GM12891 (cell line): Measurements from ENCODE around the gene LHFPL2.

ENCODE experiments used
- DNase-seq: peaks from one replicate; pipeline ENCODE4 v3.0.0; 2011; ENCODE audit warnings: low spot score; ENCODE audit not compliant: insufficient read length
- FAIRE-seq: peaks from 2 replicates; lab custom pipeline; 2011; peaks lifted over from hg19 to GRCh38; lab: Jason Lieb, UNC
- PAX5 ChIP-seq: IDR thresholded peaks from 2 replicates; pipeline ENCODE4 v1.6.1; 2011; ENCODE audit warnings: low read length, moderate library complexity, mild to moderate bottlenecking; ENCODE audit not compliant: insufficient read depth, severe bottlenecking
- POLR2A ChIP-seq: IDR thresholded peaks from 2 replicates; pipeline ENCODE4 v1.6.1; 2011; ENCODE audit warnings: low read depth, low read length, control low read depth
- POLR2AphosphoS5 ChIP-seq: IDR thresholded peaks from 2 replicates; pipeline ENCODE4 v1.6.1; 2011; ENCODE audit warnings: low read depth, low read length, control low read depth
- POU2F2 ChIP-seq: IDR thresholded peaks from 2 replicates; pipeline ENCODE4 v1.6.1; 2011; ENCODE audit warnings: low read depth, mild to moderate bottlenecking, control low read depth, low read length, moderate library complexity
- SPI1 ChIP-seq: IDR thresholded peaks from 2 replicates; pipeline ENCODE4 v1.6.1; 2011; ENCODE audit warnings: low read depth, low read length, control low read depth
- TAF1 ChIP-seq: IDR thresholded peaks from 2 replicates; pipeline ENCODE4 v1.6.1; 2011; ENCODE audit warnings: low read depth, low read length, control low read depth

The LHFPL2 gene

DNA sequence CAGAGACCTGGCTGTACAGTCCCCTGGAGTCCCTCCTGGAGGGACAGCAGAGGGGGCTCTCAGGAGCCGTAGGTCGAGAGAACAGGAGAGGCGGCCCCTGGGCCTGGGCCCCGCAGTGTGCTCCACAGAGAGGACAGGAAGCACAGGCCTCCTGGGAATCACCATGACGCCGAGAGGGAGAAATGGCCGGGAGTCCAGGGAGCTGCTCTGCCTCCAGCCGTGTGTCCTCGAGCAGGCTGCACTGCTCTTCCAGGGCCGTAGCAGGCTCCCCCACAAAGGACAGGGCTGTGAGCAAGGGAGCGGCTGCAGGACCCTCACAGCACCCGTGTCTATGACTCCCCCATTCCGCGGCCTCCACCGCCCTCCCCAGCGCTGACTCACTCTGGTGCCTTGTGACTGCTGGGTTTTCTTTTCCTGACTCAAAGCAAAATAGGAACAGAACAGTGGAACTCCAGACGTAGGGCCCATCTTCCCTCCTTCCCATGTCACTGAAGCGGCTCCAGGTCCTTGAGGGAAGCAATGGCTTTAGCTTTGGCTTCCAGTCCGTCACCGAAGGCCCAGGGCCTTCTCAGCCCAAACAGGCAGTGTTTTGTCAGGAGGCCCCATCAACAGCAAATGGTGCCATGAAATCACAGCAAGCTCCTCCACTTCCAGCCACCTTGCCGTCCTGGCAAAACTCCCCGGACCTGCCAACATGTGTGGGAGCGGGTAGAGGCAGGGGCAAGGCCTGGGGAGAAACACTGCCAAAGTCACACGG is 114.2 kb downstream of the LHFPL2 start:
- DNase-seq (no peak), FAIRE-seq (no peak)
- TF ChIP-seq SPI1, result no peak
- no peak for TF ChIP-seq POLR2A
- no peak for TF ChIP-seq TAF1
- no peak for TF ChIP-seq POLR2AphosphoS5
- TF ChIP-seq POU2F2, result no peak
- TF ChIP-seq PAX5, result no peak

DNA sequence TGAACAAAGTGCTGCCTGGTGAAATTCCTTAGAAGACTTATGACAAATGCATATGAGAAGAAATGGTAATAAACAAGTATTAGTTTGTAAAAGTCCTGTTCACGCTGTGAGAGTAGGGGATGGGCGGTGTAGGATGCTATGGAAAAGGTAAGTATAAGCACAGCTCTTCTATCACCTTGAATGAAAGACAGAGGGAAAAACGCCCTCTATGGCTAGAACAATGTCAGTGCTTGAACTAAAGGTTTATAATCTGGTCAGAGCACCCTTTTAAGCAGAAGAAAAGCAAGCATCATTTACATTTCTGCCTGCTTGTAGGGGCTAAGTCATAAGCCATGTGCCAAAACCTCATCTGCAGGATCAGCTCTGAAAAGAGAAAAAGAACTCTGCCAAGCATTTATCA is 115.2 kb downstream of the LHFPL2 start:
- DNase-seq (peak; percentile 28), FAIRE-seq (peak; percentile 35)
- no peak for TF ChIP-seq TAF1
- no peak for TF ChIP-seq SPI1
- TF ChIP-seq PAX5, result no peak
- no peak for TF ChIP-seq POLR2AphosphoS5
- no peak for TF ChIP-seq POLR2A
- TF ChIP-seq POU2F2, result no peak

DNA sequence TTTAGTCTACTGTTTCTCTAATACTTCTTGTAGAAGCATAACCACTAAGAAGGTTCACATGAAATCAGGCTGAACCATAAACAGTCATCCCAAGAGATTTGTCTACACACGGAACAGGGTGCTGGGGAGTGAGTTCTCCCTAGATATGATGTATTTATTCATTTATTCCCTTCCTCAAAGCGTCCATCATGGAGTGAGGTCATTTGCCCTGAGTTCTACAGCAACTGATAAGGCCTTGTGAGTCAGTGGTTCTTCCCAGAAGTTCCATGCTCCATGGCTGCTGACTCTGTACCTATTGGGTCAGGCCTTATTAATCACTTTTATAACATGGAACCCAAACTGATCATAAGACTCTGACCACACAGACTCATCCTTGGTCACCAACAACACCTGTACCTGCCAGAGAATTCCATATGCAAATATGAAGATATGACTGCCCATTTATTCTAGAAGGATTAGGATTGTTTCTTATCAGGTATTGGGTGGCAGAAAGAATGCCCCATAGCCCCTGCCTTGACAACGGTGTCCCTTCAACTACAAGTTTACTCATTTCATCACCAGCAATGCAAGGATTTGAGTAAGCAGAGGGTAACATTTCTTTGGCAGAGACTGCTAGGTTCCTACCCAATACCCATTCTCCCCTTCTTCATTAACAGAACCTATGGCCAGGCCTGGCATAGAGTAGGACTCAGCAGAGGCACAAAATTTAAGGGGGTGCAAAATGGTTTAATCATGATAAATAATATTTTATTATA is 118.1 kb downstream of the LHFPL2 start:
- no peak for DNase-seq
- TF ChIP-seq SPI1 (no peak), TAF1 (no peak), PAX5 (no peak), POLR2A (no peak), POU2F2 (no peak), POLR2AphosphoS5 (no peak)
- FAIRE-seq, result no peak

DNA sequence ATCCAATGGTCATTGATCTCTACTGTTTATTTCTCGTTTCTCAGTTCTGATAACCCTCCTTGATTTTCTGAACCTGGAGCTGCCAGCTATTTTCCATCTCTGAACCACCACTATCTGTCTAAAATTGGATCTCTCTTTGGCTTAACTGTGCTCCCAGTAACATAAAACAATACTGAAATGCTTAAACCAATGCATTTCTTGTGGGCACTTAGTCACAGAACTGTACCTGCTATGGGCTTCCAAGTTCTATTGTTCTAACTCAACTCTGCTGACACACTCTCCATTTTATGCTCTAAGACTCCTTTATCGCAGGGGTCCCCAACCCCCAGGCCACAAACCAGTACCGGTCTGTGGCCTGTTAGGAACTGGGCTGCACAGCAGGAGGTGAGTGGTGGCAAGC is 120.6 kb downstream of the LHFPL2 start:
- TF ChIP-seq POLR2A (no peak), PAX5 (no peak), SPI1 (no peak), TAF1 (no peak), POLR2AphosphoS5 (no peak), POU2F2 (no peak)
- no peak for FAIRE-seq
- no peak for DNase-seq

DNA sequence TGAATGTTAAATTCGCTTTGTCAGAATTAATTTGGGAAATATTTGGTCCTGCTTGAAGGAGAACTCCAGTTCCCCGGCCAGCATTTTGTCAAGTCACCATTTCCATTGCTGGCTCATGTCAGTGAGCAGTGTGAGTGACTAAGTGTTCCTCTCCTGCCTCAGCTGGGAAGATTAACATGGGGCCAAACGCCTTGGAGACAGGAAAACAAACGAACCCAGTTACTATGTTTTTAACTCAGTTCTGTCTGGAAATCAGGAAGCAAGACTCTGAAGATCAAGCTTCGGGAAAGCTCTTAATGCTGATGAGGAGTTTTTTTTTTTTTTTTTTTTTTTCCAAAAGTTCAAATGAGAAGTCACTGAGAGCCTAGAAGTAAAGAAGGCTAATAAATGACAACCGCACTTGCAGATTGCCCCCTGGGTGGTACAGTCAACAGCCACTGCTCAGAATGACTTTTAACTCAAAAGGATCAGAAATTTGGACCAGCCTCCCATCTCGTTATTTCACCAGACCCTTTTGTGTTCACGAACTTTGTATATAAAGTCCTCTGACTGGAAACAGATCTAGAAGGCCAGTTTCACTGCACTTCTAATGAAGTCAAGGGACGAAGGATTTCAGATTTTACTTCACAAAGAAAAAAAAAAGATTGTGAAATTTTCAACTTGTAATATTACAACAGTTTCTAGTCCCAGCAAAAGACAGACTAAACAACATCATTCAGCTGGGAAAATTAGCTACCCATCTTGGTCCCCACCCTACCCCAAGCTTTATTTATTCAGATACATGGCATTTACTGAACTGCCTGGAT is 121.3 kb downstream of the LHFPL2 start:
- FAIRE-seq (no peak), DNase-seq (no peak)
- TF ChIP-seq SPI1, result no peak
- TF ChIP-seq POLR2A, result no peak
- TF ChIP-seq POU2F2, result no peak

DNA sequence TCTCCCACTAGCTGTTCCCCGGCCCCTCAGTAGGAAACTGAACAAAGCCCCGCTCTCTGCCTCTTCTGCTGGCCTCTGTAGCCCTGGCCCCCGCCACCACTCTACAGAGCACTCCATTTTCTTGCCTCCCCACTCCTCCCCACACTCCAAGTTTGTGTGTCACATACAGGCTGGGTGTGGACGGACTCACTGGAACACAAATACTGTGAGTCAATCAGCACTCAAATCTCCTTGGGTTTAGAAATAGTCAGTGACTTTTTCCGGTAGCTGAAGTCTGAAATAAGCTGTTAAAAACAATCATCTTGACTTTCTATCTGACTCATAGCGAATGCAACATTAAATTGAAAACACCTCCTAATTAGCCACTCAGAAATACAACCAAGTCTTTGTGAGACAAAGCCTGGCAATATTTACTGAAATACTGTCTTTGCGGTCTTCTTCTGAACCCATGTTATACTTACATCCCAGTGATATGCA is 122.5 kb downstream of the LHFPL2 start:
- FAIRE-seq (no peak), DNase-seq (no peak)
- TF ChIP-seq POU2F2 (no peak), PAX5 (no peak), POLR2A (no peak), TAF1 (no peak), POLR2AphosphoS5 (no peak)

DNA sequence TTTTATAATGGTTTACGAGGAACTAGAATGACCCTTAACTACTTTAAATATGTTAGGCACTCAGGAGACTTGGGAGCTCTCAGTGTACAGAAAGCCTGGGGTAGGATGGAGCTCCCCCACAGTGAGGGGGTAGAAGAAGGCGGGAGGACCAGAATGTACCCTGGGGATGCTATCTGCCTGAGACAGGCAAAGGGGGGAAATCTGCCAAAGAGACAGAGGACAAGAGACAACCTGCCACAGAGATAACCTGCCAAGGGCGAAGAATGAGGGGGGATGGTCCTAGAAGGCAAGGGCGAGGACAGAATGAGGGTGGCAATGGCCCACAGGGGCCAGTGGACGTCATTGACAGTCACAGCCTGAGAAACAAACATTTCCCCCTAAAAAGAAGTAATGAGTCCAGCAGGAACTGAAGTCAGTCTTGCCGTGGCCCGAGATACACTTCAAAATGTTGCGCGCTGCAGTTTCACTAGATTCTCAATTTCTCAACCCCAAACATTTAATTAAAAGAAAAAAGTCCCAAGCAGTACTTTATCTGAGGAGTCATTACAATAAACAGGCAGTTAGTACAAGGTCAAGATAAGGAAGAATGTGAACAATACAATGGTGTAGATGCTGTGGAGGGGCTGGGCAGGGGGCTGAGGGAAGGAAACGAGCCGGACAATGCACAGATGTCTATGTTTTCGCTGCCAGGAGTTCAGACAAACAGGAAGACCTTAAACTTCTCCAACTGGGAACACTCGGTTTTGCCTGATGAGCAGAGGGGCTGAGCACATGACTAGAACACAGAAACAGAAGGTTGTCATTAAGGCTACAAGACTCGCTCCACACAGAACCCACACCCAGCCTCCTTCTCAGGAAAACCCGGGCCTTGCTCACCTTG is 125.0 kb downstream of the LHFPL2 start:
- no peak for TF ChIP-seq POLR2AphosphoS5
- TF ChIP-seq POU2F2, result no peak
- TF ChIP-seq POLR2A, result no peak
- FAIRE-seq (no peak), DNase-seq (no peak)

DNA sequence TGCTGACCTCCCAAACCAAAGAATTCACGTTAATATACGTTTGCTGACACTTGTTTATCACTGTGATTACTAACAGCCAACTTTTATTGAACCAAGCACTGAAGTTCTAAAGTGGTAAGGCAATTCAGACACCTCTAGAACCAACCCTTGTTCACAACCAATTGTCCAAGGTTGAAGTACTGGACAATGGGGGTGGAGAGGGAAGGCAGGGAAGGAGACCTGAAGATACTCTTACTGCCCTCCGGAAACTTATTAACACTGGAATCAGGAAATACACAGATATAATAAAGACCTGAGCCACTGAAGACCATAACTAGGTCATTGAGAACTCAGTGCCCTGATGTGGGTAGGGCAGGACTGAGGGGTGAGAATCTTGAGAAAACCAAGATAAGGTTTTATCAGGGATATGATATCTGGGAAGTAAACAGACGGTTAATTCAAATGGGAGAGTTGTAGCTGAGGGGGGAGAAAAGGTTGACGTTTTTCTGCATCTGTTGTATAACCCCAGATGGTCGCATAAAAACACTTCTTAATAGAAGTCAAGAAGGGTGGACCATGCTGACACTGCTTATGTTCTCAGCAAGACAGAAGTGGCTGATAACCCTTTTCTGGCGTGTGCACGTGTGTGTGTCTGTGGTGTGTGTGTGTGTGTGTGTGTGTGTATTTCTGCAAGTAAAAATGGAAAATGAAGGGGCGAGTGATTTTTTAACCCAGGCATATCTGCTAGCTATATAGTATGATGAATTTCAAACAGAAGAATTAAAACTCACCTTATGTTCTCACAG is 125.9 kb downstream of the LHFPL2 start:
- FAIRE-seq (no peak), DNase-seq (no peak)
- TF ChIP-seq POU2F2 (no peak), SPI1 (no peak), POLR2AphosphoS5 (no peak), TAF1 (no peak), POLR2A (no peak), PAX5 (no peak)
